ENCODE measurements around the gene NCAPG2. TPM values are rescaled to one million over a fixed set of nuclear protein-coding genes. Genes with fewer than 3 reads are reported as not detected.

Gene NCAPG2
- total and polyA plus RNA-seq, 4 donors: 2.9 to 9.2 (median 5.4) TPM

DNA sequence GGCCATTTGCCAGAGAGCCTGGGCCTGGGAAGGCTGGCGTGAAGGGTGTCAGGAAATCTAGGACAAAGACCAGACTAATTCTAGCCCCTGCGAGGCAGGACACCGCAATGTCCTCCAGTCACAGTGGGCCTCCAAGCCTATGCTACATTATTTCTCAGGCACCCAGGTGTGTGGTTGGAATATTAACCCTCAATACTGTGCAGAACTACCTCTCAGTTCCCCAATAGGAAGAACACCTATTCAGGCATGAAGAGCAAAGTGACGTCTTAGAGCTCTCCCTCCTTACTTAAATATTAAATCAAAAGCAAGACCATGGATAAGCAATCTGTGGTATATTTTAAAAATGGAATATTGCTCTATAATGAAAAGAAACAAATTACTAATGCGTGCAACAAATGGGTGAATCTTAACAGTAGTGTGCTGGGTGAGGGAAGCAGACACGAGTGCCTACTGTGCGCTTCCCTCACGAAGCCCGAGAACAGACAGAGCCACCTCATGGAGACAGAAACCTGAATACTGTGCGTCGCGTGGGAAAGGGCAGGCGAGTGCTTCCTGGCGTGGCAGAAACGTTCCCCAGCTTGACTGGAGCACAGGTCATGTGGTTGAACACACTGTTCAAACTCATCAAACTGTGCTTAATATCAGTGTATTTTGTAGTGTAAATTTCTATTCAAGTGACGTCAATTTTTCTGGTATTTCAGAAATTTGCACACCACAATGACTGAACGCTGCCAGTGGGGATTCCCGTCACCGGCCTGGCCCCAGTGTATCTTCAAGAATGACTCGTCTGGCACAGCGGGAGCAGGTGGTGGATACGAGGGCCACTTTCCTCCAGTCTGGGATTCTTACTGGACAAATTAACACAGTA is 101.5 kb downstream of the NCAPG2 start:
- no peak for ATAC-seq (ENCODE audit: low FRiP score)
- Histone ChIP-seq H3K4me3 (ENCODE audit: low read length in 2 of 2) (no peak overlapping the region), H3K36me3 (ENCODE audit: control insufficient read depth in 1 of 2, insufficient read depth in 2 of 2, low read length in 1 of 2) (no peaks in the 10 kb centered on the region), H3K27me3 (ENCODE audit: control insufficient read depth in 1 of 2, insufficient read depth in 2 of 2, low read length in 1 of 2) (no peaks in the 10 kb centered on the region), H3K9me3 (ENCODE audit: control insufficient read depth, low read length) (no peaks in the 10 kb centered on the region), H3K4me1 (ENCODE audit: control insufficient read depth in 1 of 2, insufficient read depth in 2 of 2, low read length in 2 of 2) (no peaks in the 10 kb centered on the region), H3K27ac (ENCODE audit: low read depth in 1 of 2, low read length in 2 of 2) (no peak overlapping the region)
- DNase-seq: no peak
- intact Hi-C loops (cut with DNase I): no loop called here
- 88 to 91% methylated on average over 22 of the region's 22 CpGs for WGBS, 2 donors

DNA sequence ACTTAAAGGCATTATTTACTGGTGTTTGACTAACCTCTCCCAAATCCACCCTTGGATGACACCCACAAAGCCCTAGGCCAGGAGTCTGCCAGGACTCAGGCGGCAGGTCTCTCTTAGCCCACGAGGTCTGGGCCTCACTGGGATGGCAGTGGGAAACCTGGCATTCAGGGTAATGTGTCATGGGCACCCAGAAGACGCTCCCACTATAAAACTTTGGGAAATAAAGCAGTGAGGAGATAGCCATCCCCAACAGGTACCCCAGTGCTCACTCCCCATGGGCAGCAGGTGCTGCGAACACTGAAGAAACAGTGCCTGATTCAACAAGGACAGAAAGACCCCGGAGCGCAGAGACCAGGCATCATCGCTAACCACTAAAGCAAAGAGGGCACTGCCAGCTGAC is 102.6 kb downstream of the NCAPG2 start:
- no peak overlapping the region for H3K27ac ChIP-seq (ENCODE audit: low read depth in 1 of 2, low read length in 2 of 2)
- no peaks in the 10 kb centered on the region for H3K4me1 ChIP-seq (ENCODE audit: control insufficient read depth in 1 of 2, insufficient read depth in 2 of 2, low read length in 2 of 2)
- ATAC-seq (ENCODE audit: low FRiP score) (no peak), DNase-seq (no peak)
- no peaks in the 10 kb centered on the region for H3K9me3 ChIP-seq (ENCODE audit: control insufficient read depth, low read length)
- H3K36me3 ChIP-seq (ENCODE audit: control insufficient read depth in 1 of 2, insufficient read depth in 2 of 2, low read length in 1 of 2): no peaks in the 10 kb centered on the region
- no peaks in the 10 kb centered on the region for H3K27me3 ChIP-seq (ENCODE audit: control insufficient read depth in 1 of 2, insufficient read depth in 2 of 2, low read length in 1 of 2)
- H3K4me3 ChIP-seq (ENCODE audit: low read length in 2 of 2): no peak overlapping the region
- WGBS, 2 donors: 95 to 98% methylated on average over 7 of the region's 7 CpGs
- intact Hi-C loops (cut with DNase I): no loop called here

DNA sequence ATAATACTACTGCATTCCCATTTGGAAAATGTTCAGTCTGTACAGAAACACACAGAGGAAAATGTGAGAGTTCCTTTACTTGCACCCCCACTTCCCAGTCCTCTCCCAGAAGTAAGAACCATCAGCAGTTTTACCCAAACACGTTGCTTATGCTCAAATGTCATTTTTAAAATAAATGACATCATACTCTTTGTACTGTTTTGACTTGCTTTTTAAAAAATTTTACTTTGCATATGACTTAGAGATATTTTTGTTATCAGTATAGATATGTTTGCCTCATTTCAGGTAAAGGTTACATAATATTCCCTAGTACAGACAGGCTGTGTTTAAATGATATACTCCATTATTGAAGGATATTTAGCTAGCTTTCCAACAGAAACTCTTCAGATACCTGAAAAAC is 103.5 kb downstream of the NCAPG2 start:
- ATAC-seq (ENCODE audit: low FRiP score): no peak

DNA sequence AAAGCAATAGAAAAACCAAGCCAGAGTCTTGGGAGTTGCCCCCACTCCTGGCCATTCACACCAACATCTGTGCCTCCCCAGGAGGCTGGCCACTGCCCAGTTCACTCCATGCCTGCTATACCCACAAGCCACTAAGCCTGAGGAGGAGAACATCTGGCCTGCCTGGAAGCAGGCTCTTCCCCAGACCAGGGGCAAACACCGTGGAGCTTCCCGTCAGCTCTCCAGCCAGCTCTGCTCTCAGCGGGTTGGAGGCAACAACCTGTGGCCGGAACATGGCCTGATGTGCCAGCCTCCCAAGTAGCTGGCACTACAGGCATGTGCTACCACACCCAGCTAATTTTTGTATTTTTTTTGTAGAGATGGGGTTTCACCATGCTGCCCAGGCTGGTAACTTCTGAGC is 107.9 kb downstream of the NCAPG2 start:
- WGBS, 2 donors: 93 to 97% methylated on average over 4 of the region's 4 CpGs
- no peak for ATAC-seq (ENCODE audit: low FRiP score)

More for the DNA sequence above, 103.5 kb downstream of the NCAPG2 start:
- Histone ChIP-seq H3K27me3 (ENCODE audit: control insufficient read depth in 1 of 2, insufficient read depth in 2 of 2, low read length in 1 of 2) (no peaks in the 10 kb centered on the region), H3K9me3 (ENCODE audit: control insufficient read depth, low read length) (no peaks in the 10 kb centered on the region), H3K4me3 (ENCODE audit: low read length in 2 of 2) (no peak overlapping the region), H3K36me3 (ENCODE audit: control insufficient read depth in 1 of 2, insufficient read depth in 2 of 2, low read length in 1 of 2) (no peaks in the 10 kb centered on the region), H3K4me1 (ENCODE audit: control insufficient read depth in 1 of 2, insufficient read depth in 2 of 2, low read length in 2 of 2) (no peaks in the 10 kb centered on the region), H3K27ac (ENCODE audit: low read depth in 1 of 2, low read length in 2 of 2) (no peak overlapping the region)
- 31 to 33% methylated on average over 1 of the region's 1 CpG for WGBS, 2 donors
- intact Hi-C loops (cut with DNase I): no loop called here
- no peak for DNase-seq

DNA sequence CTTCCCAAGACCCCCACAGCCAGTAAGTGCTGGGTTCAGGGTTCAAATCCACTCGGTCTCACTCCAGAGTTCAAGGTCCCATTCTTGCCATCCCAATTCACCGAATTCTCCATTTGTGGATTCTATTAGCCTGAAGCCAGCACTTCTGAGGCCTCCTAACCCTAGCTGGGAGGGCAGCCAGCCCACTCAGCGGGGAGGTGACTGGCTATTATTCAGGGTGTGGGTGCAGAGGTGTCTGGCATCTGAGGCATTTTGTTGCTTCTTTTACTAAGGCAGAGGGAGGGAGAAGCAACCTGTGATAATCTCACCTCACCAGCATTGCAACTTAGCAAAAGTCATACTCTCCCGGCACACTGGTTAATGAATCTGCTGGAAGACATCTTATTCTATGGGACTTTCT is 108.3 kb downstream of the NCAPG2 start:
- Histone ChIP-seq H3K4me1 (ENCODE audit: control insufficient read depth in 1 of 2, insufficient read depth in 2 of 2, low read length in 2 of 2) (no peaks in the 10 kb centered on the region), H3K27ac (ENCODE audit: low read depth in 1 of 2, low read length in 2 of 2) (no peak overlapping the region), H3K36me3 (ENCODE audit: control insufficient read depth in 1 of 2, insufficient read depth in 2 of 2, low read length in 1 of 2) (no peaks in the 10 kb centered on the region), H3K27me3 (ENCODE audit: control insufficient read depth in 1 of 2, insufficient read depth in 2 of 2, low read length in 1 of 2) (no peaks in the 10 kb centered on the region), H3K4me3 (ENCODE audit: low read length in 2 of 2) (no peak overlapping the region), H3K9me3 (ENCODE audit: control insufficient read depth, low read length) (peaks cover 2% of the 10 kb centered on the region)
- DNase-seq (no peak), ATAC-seq (ENCODE audit: low FRiP score) (no peak)
- 95 to 99% methylated on average over 4 of the region's 4 CpGs for WGBS, 2 donors
- intact Hi-C loops (cut with DNase I): no loop called here

More for the DNA sequence above, 107.9 kb downstream of the NCAPG2 start:
- intact Hi-C loops (cut with DNase I): no loop called here
- Histone ChIP-seq H3K27ac (ENCODE audit: low read depth in 1 of 2, low read length in 2 of 2) (no peak overlapping the region), H3K9me3 (ENCODE audit: control insufficient read depth, low read length) (peaks cover 2% of the 10 kb centered on the region), H3K4me3 (ENCODE audit: low read length in 2 of 2) (no peak overlapping the region), H3K27me3 (ENCODE audit: control insufficient read depth in 1 of 2, insufficient read depth in 2 of 2, low read length in 1 of 2) (no peaks in the 10 kb centered on the region), H3K36me3 (ENCODE audit: control insufficient read depth in 1 of 2, insufficient read depth in 2 of 2, low read length in 1 of 2) (no peaks in the 10 kb centered on the region), H3K4me1 (ENCODE audit: control insufficient read depth in 1 of 2, insufficient read depth in 2 of 2, low read length in 2 of 2) (no peaks in the 10 kb centered on the region)
- DNase-seq: no peak

DNA sequence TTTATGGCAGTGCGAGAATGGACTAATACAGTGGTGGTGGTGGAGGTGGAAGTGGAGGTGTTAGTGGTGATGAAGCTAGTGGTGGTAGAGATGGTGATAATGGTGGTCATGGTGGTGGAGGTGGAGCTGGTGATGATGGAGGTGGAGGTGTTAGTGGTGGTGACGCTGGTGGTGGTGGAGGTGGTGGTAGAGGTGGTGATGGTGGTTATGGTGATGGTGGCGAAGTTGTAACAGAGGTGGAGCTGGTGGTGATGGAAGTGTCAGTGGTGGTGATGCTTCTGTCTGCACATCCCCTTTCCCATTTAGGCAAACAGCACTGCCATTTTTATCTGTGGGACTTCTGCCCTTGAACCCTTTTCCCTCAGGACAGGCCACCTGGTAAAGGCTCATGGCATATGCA is 109.5 kb downstream of the NCAPG2 start:
- Histone ChIP-seq H3K9me3 (ENCODE audit: control insufficient read depth, low read length) (peaks cover 2% of the 10 kb centered on the region), H3K27ac (ENCODE audit: low read depth in 1 of 2, low read length in 2 of 2) (no peak overlapping the region), H3K4me3 (ENCODE audit: low read length in 2 of 2) (no peak overlapping the region), H3K27me3 (ENCODE audit: control insufficient read depth in 1 of 2, insufficient read depth in 2 of 2, low read length in 1 of 2) (no peaks in the 10 kb centered on the region), H3K4me1 (ENCODE audit: control insufficient read depth in 1 of 2, insufficient read depth in 2 of 2, low read length in 2 of 2) (no peaks in the 10 kb centered on the region), H3K36me3 (ENCODE audit: control insufficient read depth in 1 of 2, insufficient read depth in 2 of 2, low read length in 1 of 2) (no peaks in the 10 kb centered on the region)
- WGBS, 2 donors: 59 to 70% methylated on average over 3 of the region's 3 CpGs
- ATAC-seq (ENCODE audit: low FRiP score) (peak; percentile 94), DNase-seq (no peak)
- intact Hi-C loops (cut with DNase I): no loop called here

DNA sequence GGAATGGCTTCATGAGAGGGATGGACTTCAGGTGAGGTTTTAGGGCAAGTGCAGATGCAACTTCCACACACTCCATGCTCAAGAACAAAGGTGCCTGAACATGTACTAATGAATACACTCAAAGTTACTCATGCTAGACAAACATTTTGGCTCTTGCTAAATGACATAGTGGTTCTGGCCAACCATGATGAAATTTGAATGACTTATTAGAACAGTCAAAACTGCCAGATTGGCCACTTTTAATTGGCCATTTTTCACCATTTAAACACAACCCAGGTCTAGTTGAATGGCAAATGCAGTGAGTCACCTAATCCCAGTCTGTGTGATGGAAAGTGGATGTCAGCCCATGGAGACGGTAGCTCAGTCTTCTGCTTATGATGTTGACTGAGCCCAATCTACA is 112.1 kb downstream of the NCAPG2 start:
- WGBS, 2 donors: 90 to 100% methylated on average over 1 of the region's 1 CpG
- Histone ChIP-seq H3K9me3 (ENCODE audit: control insufficient read depth, low read length) (peaks cover 2% of the 10 kb centered on the region), H3K27ac (ENCODE audit: low read depth in 1 of 2, low read length in 2 of 2) (no peak overlapping the region), H3K27me3 (ENCODE audit: control insufficient read depth in 1 of 2, insufficient read depth in 2 of 2, low read length in 1 of 2) (no peaks in the 10 kb centered on the region), H3K36me3 (ENCODE audit: control insufficient read depth in 1 of 2, insufficient read depth in 2 of 2, low read length in 1 of 2) (no peaks in the 10 kb centered on the region), H3K4me3 (ENCODE audit: low read length in 2 of 2) (no peak overlapping the region), H3K4me1 (ENCODE audit: control insufficient read depth in 1 of 2, insufficient read depth in 2 of 2, low read length in 2 of 2) (no peaks in the 10 kb centered on the region)
- intact Hi-C loops (cut with DNase I): no loop called here
- no peak for DNase-seq
- no peak for ATAC-seq (ENCODE audit: low FRiP score)

DNA sequence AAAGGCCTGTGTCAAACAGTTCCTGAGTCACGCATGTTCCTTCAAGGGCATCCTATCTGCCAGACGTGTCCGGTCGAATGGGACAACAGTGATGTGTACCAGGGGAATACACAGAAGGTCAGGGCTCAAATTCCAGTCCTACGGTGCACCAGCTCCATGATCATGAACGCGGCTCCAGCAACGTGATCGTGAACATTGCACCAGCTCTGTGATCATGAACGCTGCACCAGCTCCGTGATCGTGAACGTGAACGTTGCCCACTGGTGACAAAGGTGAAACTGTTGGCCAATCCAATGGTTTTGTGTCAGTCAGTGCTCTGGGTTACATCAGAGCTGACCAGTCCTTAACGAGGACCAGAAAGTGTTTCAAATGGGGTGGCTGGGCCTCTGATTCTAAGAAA is 112.7 kb downstream of the NCAPG2 start:
- peaks cover 2% of the 10 kb centered on the region for H3K9me3 ChIP-seq (ENCODE audit: control insufficient read depth, low read length)
- 87 to 90% methylated on average over 15 of the region's 15 CpGs for WGBS, 2 donors
- ATAC-seq (ENCODE audit: low FRiP score) (no peak), DNase-seq (peak in 1 of 2 donors; percentile 58)
- H3K36me3 ChIP-seq (ENCODE audit: control insufficient read depth in 1 of 2, insufficient read depth in 2 of 2, low read length in 1 of 2): no peaks in the 10 kb centered on the region
- H3K4me3 ChIP-seq (ENCODE audit: low read length in 2 of 2): no peak overlapping the region
- intact Hi-C loops (cut with DNase I): no loop called here
- no peak overlapping the region for H3K27ac ChIP-seq (ENCODE audit: low read depth in 1 of 2, low read length in 2 of 2)
- no peaks in the 10 kb centered on the region for H3K27me3 ChIP-seq (ENCODE audit: control insufficient read depth in 1 of 2, insufficient read depth in 2 of 2, low read length in 1 of 2)
- H3K4me1 ChIP-seq (ENCODE audit: control insufficient read depth in 1 of 2, insufficient read depth in 2 of 2, low read length in 2 of 2): no peaks in the 10 kb centered on the region

DNA sequence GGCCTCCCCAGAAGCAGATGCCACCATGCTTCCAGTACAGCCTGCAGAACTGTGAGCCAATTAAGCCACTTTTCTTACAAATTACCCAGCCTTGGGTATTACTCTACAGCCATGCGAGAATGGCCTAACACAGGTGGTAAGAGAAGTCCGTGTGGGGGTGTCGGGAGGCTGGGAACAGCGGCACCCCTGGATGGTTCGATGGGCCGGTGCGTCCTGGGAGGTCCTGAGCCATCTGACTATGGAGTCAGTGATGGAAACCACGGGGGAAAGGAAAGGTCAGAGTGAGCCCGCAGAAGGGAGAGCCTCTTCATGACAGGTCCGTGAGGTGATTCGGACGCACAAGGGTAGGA is 114.4 kb downstream of the NCAPG2 start:
- Histone ChIP-seq H3K4me3 (ENCODE audit: low read length in 2 of 2) (no peak overlapping the region), H3K27me3 (ENCODE audit: control insufficient read depth in 1 of 2, insufficient read depth in 2 of 2, low read length in 1 of 2) (no peaks in the 10 kb centered on the region), H3K9me3 (ENCODE audit: control insufficient read depth, low read length) (peaks cover 2% of the 10 kb centered on the region), H3K4me1 (ENCODE audit: control insufficient read depth in 1 of 2, insufficient read depth in 2 of 2, low read length in 2 of 2) (peaks cover 0 to 2% of the 10 kb centered on the region in 2 donors), H3K27ac (ENCODE audit: low read depth in 1 of 2, low read length in 2 of 2) (no peak overlapping the region), H3K36me3 (ENCODE audit: control insufficient read depth in 1 of 2, insufficient read depth in 2 of 2, low read length in 1 of 2) (no peaks in the 10 kb centered on the region)
- DNase-seq: peak in 1 of 2 donors; percentile 16
- no peak for ATAC-seq (ENCODE audit: low FRiP score)
- intact Hi-C loops (cut with DNase I): no loop called here
- WGBS, 2 donors: 88 to 90% methylated on average over 12 of the region's 12 CpGs

Measured in aorta (tissue), 5 donors.